Brain microvascular endothelial cell (primary cell): ENCODE measurements around the gene DESI2.

Source experiments
- DNase-seq: peaks from one replicate; pipeline ENCODE4 v3.0.0-alpha.2; 2020
- H3K27ac ChIP-seq: fragments of 250-450 bp; sonication (Bioruptor Pico); 2 replicates; pipeline ENCODE4 v1.5.1; 2020; ENCODE audit warnings: mild to moderate bottlenecking, moderate library complexity
- H3K27me3 ChIP-seq: fragments of 250-450 bp; sonication (Bioruptor Pico); replicated peaks from 2 replicates; pipeline ENCODE4 v1.5.1; 2020; ENCODE audit warnings: mild to moderate bottlenecking
- H3K36me3 ChIP-seq: fragments of 250-450 bp; sonication (Bioruptor Pico); replicated peaks from 2 replicates; pipeline ENCODE4 v1.5.1; 2020; ENCODE audit warnings: mild to moderate bottlenecking
- H3K4me3 ChIP-seq: 2 replicates; pipeline ENCODE4 v1.5.1; 2011; ENCODE audit warnings: low read depth, mild to moderate bottlenecking, control low read depth, low read length, moderate library complexity
- CTCF ChIP-seq: IDR thresholded peaks from 2 replicates; pipeline ENCODE4 v1.5.1; 2011; ENCODE audit warnings: low read depth, mild to moderate bottlenecking, moderate library complexity, low read length, control low read depth, inconsistent platforms; ENCODE audit errors: missing control alignments
- in situ Hi-C: cut with HindIII; loops from 2 replicates; pipeline ENCODE4 v1.10.0; 2017; ENCODE audit warnings: low sequenced_read_pairs, low pct_ligation_motif_present

DESI2 gene

GRCh38 chr1:244702620-244703019, 49.7 kb downstream of the DESI2 start:
- Histone ChIP-seq H3K27ac (no peak overlapping the region), H3K27me3 (no peaks in the 10 kb centered on the region), H3K4me3 (no peak overlapping the region), H3K36me3 (peaks cover 11% of the 10 kb centered on the region)
- no peak for DNase-seq
- TF ChIP-seq CTCF = no peak
- in situ Hi-C loops = no loop called here

DNA sequence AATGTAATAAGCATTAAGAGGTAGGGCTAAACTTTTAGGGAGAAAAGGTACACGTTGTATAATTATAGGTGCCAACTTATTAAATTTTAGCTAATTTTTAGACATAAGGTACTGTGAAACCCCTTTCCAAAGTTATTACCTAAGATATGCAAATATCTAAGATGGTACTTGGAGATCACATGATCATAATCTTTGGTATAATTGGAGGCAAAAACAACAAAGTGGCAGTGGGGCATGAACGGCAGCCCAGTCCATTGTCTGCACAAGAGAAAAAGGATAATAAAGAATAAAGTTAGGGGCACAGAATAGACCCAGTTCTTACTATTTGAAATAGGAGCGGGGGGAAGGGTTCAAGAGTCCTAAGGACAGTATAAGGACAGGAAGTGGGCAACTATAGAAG, 51.2 kb downstream of the DESI2 start:
- H3K27ac ChIP-seq = no peak overlapping the region
- in situ Hi-C loops = no loop called here
- H3K27me3 ChIP-seq = no peaks in the 10 kb centered on the region
- TF ChIP-seq CTCF = no peak
- no peak for DNase-seq
- H3K4me3 ChIP-seq = no peak overlapping the region
- H3K36me3 ChIP-seq = peaks cover 8% of the 10 kb centered on the region

DNA sequence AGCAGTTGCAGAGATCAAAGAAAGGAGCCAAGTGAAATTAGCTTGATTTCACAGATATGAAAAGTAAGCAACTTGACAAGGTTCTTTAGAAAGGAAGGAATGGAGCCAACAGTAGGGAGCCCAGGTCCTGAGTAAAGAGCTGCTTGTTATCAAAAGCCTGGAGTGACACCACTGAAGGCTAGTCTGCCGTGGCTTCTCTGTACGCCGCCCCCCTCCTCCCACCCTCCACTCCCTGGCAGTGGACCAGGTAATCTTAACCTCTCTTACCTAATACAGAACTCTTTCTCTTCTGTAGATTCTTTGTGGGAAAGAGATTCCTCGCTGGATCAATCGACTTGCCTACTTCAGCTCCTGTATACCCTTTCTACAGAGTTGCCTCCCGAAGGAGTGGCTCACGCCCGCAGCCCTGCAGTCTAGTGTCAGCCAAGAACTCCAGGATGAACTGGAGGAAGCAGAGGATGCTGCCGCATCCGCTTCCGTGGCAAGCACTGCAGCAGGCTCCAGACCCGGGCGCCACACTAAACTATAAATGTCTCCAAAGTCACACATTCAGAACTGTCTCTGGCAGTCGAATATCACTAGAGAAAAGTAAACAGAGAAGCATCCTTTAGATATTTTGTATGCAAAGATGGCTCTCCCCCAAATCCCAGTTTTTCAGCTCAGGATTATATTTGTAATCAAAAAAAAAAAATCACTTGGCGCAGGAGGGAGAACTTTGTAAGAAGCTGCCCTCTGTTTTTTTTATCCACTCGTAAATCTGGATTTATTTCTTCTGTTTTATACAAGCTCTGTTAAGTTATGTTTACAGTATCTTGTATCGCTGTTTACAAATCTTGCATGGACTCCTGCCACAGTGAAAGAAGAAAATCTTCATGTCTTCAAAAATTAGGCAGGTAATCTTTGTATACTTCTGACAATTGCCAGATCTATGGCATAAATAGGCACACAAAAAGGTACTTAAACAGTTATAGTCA, 52.6 kb downstream of the DESI2 start:
- H3K36me3 ChIP-seq = no peaks in the 10 kb centered on the region
- no peaks in the 10 kb centered on the region for H3K27me3 ChIP-seq
- no peak overlapping the region for H3K4me3 ChIP-seq
- H3K27ac ChIP-seq = no peak overlapping the region
- DNase-seq = no peak
- TF ChIP-seq CTCF = no peak
- in situ Hi-C loops = no loop called here

- no peak overlapping the region for H3K4me3 ChIP-seq
- in situ Hi-C loops = no loop called here
- H3K36me3 ChIP-seq = no peaks in the 10 kb centered on the region
- no peak for TF ChIP-seq CTCF
- H3K27ac ChIP-seq = no peak overlapping the region
- no peaks in the 10 kb centered on the region for H3K27me3 ChIP-seq
- DNase-seq = no peak
Measured at GRCh38 chr1:244709076-244709475, 56.1 kb downstream of the DESI2 start.

GRCh38 chr1:244709476-244710368, 56.8 kb downstream of the DESI2 start:
- Histone ChIP-seq H3K27me3 (no peaks in the 10 kb centered on the region), H3K36me3 (no peaks in the 10 kb centered on the region), H3K4me3 (no peak overlapping the region), H3K27ac (no peak overlapping the region)
- no peak for TF ChIP-seq CTCF
- no peak for DNase-seq
- in situ Hi-C loops = no loop called here
